Posterior cingulate gyrus (tissue), 11 donors: Measurements from ENCODE around the gene MEGF11.

Experiments
- DNase-seq, 10 donors: peaks; one replicate each; pipeline versions ENCODE4 v3.0.0 to v3.0.0-alpha.2; 2020 to 2021; ENCODE audit warnings: mixed read lengths in 3 of 10
- intact Hi-C: fragments of 100-400 bp; cut with DNase I; formaldehyde crosslinking; loops from one replicate; pipeline ENCODE4 v1.15.1; 2023

Gene MEGF11

DNA sequence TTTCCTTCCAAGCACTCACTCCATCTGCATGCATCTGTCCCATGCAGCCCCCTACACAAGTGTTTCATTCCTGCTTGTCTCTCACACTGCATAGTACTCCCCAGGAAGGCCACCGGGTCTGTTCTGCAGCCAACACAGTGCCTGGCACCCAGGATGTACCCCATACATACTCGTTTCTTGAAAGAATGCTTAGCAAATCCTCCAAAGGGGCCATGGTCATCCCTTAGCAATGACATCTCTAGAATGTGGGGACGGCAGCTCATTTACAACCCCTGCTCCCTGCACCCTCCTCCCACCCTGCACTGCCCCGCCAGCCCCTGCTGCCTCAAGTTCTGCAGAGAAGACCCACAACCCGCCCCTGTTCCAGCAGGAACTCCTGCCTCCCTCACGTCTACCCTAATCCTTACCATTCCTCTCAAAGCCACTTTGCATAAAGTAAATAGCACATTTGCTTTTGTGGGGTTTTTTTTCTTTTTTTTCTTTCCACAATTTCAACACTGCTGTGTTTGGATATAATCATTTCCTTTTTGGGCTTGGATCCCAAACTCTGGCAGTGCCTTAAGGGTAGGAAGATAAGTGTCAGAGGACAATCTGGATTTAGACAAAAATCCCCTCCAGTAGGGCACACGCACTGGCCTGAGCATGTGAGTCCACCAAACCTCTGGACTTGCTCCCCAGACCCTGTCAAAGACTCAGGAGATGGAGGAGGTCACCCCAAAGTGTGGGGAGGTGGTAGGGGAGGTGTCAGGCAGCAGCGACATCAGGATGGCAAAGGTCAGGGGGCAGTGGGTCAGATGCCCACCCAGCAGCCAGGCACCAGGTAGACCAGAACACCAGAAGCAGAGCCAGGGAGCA is 68.4 kb downstream of the MEGF11 start:
- intact Hi-C loops, result no loop called here
- DNase-seq, result peak in 2 of 10 donors; percentile 21 to 63

DNA sequence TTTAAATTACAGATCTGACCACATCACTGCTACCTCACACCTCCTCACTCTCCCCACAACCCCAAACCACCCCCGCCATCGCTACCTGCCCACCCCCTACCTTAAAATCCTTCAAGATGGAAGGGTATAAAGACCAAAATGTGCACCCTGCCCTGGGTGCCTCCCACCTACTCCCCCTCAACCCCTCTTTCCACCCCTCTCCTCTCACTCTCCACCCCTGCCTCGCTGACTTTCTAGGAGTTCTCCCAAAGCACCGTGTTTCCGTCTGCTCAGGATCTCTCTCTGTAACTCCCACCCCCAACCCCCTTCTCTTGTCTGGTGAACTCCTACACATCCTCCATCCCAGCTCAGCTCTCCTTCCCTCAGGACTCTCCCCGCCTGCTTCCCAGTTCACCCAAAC is 69.1 kb downstream of the MEGF11 start:
- intact Hi-C loops, result no loop called here
- peak in 1 of 10 donors; percentile 23 for DNase-seq

DNA sequence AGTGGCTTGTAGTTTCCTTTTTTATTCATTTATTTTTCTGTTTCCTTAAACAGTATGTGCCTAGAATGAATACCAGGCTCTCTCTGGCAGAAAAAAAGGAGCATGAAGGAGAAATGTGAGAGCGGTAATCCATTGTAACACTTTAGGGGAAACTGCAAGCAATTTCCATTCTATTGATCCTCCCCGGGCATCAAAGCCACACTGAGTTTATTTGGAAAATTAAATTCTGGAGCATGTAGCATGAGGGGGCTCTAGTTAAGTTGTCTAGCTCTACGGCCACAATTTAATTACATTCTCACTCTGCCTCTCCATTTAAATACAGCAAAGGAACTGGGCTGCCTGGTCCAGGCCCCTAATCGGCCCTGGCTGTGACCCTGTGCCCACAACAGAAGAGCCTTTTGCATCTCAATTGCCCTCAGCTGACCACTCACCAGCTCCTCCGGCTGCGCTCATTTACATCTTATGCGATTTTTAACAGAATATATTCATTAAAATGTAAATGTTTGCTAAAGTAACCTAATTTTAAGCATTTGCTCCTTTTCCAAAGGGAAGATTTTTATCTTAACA is 72.9 kb downstream of the MEGF11 start:
- intact Hi-C loops, result no loop called here
- DNase-seq, result peak in 2 of 10 donors; percentile 20 to 31

DNA sequence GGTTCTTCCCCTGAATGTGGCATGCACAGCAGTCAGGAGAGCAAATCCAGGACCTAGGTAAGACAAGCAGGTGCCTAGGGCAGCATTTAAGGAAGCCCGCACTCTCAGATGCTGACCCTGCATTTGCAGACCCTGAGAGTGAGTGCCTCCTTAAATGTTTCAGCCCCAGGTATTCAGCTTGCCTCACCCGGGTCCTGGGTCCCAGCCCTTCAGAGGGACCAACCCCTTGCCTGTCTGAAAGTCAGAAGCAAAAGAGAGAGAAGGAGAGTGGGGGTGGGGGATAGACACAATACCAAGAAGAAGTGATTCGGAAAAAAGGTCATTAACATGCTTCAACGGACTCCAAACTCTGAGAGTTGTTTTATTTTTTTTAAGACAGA is 75.0 kb downstream of the MEGF11 start:
- peak in 1 of 10 donors; percentile 29 for DNase-seq

DNA sequence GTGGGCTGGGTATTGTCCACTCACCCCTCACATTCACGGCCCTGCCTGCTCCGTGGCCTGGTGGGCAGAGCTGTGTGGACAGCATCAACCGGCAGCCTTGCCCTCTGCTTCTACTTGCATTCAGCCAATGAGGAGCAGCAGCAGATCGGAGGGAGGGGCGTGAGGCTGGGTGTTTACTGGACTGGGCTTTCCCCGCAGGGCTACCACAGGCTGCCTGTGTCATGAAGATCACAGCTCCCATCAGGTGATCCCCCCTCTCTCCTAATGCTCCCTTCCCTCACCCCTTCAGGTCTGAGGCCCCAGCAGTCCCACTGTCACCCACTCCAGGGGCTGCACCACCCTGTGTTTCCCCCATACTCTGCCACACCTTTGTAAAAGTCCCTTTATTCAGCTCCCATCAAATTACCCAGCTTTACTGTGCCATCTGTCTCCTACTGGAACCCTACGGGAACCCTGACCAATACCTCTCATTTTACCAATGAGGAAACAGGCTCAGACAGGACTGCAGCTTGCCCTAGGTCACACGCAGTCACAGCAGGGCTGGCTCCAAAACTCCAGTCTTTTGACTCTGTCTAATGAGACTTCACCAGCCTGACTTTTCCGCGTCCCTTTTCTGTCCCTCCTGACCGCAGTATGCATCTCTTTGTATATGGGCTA is 81.1 kb downstream of the MEGF11 start:
- intact Hi-C loops, result no loop called here
- peak in 2 of 10 donors; percentile 6 to 53 for DNase-seq

More for the DNA sequence above, 75.0 kb downstream of the MEGF11 start:
- intact Hi-C loops, result no loop called here

DNA sequence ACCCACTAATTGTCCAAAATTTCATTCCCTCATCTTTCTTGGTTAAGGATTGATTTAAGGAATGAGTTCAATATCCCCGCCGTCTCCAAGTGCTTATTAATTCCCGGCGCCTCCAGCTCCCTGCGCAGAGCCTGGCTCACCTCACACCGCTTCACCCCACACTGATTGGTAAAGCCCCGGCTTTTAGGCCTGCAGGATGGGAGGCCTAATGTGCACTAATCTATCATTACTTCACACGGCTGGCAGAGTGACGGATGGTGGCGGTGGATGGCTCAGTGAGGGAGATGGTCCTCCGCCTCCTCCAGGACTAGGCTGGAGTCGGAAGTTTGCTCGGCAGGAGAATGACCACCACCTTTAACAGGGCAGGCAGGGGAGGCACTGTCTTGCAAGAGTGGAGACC is 81.7 kb downstream of the MEGF11 start:
- DNase-seq, result peak in 2 of 10 donors; percentile 30 to 41
- intact Hi-C loops, result no loop called here

DNA sequence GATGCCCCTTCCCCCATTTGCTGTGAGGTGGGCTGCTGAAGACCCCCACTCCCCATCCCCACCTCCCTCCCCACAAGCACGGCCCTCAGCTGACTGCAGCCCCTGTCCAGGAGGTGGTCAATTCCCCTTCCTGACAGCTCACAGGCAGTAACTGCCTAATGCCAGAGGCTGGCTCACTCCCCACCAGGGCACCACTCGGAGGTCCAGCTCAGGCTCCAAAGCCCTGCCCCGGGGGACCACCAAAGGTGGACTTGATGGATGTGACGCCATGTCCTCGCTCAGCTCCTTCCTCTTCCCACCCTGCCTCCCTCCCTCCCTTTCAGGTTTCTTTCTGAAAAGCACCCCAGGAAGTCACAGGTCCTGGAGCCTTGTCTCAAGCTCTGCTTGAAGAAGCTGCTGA is 82.8 kb downstream of the MEGF11 start:
- peak in 2 of 10 donors; percentile 50 to 80 for DNase-seq

DNA sequence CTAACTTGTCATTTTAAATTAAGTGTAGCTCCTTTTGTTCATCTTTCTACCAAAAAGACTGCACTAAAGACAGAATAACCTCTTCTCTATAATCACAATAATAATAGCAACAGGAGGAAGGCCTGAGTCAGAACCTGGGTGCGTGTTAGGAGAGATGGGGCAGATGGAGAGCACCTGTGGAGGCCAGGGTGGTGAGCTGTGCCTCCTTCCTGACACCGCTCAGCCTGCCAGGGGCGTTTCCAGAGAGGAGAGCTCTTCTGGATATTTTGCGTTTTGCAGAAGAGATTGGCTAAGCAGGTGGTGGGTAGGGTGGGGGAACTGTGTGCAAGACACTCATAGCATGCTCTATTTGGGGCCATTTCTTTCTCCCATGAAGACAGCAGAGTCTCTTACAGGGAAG is 83.5 kb downstream of the MEGF11 start:
- intact Hi-C loops, result no loop called here
- peak in 1 of 10 donors; percentile 0 for DNase-seq

More for the DNA sequence above, 82.8 kb downstream of the MEGF11 start:
- intact Hi-C loops, result no loop called here

DNA sequence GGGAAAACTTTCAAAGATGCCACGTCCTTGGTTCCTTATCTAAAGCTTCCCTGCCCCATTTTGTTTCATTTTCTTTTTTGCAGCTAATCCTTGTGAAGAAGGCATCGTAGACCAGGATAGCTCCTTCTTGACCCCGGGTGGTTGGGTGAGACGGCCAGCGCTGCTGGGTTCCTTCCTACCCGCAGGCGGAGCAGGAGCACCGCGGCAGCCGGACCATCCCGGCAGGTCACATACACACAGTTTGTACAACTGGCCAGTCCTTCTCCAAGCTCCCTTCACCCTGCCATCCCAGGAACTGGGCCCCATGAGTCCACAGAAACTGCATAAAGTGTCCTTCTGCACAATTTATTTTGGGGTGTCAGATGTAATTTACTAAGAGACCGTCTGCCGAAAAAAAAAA is 83.9 kb downstream of the MEGF11 start:
- peak in 3 of 10 donors; percentile 44 to 73 (median 47) for DNase-seq
- intact Hi-C loops, result no loop called here

DNA sequence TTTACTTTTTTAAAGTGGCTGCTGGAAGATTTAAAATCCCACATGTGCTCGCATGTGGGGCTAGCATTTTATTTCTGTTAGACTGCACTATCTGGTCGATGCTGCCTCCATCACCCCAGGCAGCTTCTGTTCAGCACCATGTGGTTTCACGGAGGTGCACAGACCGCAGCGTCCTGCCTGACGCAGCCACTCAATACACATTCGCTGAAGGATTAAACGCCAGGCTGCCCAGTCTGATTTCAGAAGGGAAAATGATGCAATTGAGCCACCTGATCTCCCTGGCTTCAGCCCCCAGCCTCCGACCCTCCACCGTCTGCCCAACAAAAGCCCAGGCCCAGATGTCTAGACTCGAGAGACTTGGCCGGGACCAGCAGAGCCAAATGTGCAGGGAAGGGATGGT is 84.5 kb downstream of the MEGF11 start:
- peak in 2 of 10 donors; percentile 51 to 69 for DNase-seq
- intact Hi-C loops, result no loop called here

DNA sequence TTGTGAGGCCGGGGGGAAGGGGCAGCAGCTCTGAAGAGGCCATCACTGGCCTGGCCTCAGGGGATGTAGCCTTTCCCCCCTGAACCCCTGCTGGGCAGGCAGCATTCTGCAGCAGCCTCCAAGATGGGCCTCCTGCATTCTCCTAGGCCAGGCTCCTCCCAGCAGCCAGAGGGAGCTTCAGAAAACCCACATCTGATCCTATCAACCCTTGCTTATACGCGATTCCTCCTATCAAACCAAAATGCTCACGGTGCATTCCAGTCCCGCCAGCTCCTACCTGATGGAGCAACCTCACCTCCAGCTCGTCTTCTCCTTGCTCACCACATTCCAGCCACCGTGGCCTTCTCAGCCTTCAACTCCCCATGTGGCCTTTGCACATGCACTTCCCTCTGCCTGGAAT is 85.7 kb downstream of the MEGF11 start:
- DNase-seq, result peak in 2 of 10 donors; percentile 39 to 47
- intact Hi-C loops, result no loop called here

DNA sequence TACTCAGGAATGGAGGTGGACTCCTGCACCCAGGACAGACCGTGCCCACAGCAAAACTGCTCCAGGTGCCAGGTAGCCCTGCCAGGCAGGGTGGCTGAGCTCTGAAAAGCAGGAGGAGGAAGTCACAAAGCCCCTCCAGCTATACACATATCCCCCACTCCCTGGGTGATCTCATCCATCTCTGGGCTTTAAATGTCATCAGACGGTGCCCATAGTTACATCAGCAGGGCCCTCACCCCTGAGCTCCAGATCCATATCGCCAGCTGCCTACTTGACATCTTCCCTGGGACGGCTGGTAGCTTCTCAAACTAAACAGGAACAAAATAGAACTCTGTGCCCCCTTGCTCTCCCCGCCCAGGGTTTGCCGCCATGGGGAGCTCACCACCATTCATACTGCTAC is 87.7 kb downstream of the MEGF11 start:
- intact Hi-C loops, result no loop called here
- DNase-seq, result peak in 2 of 10 donors; percentile 38 to 43

DNA sequence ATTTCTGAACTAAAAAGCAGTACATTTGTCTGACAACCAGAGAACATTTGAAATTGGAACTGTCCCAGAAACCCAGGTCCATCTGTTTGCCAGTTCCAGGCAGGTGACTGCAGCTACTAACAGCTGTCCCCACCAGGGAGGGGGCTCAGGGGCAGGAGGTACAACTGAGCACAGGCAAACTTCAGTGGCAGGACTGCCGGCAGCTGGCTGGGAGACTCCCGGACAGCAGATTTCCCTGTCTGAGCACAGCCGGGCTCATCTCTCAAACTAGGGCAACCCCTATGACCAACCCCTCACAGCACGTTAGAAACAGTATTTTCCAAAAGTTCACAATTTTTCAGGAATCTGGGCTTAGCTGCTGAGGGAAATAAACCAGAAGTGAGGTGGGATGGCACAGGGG is 88.8 kb downstream of the MEGF11 start:
- intact Hi-C loops, result no loop called here
- peak in 2 of 10 donors; percentile 64 to 73 for DNase-seq

DNA sequence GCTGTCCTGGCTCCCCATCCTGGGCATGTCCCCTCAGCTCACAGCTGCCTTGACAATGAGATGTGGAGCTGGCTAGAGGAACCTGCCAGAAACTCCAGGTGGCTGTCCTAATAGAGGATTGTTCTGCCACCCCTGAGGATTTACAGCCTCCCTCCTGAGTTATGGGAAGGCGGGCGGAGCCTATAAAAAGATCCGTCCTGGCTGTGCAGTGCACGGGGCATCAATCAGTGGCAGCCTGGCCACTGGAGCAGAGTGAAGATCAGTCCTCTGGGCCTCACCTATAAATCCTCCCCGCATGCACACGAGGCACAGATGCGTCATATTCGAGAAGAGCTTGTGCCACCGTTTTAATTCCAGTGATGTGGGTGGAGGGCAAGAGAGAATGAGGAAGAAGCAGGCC is 90.0 kb downstream of the MEGF11 start:
- peak in 2 of 10 donors; percentile 40 to 67 for DNase-seq
- intact Hi-C loops, result no loop called here

DNA sequence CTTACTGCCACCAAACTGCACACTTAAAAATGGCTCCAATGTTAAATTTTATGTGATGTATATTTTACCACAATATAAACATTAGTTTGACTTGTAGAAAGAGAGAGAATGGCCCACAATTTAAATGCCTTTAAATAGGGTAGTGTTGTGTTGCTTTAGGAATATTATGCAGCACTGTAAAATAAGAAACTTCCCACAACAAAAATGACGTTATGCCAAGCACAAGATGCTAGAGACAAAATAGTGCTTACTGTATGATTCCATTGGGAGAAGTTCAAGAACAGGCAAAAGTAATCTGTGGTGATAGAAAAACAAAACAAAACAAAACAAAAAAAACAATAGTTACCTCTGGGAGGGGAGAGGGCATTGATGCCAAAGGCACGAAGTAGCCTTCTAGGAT is 91.3 kb downstream of the MEGF11 start:
- DNase-seq, result no peak
- intact Hi-C loops, result no loop called here

DNA sequence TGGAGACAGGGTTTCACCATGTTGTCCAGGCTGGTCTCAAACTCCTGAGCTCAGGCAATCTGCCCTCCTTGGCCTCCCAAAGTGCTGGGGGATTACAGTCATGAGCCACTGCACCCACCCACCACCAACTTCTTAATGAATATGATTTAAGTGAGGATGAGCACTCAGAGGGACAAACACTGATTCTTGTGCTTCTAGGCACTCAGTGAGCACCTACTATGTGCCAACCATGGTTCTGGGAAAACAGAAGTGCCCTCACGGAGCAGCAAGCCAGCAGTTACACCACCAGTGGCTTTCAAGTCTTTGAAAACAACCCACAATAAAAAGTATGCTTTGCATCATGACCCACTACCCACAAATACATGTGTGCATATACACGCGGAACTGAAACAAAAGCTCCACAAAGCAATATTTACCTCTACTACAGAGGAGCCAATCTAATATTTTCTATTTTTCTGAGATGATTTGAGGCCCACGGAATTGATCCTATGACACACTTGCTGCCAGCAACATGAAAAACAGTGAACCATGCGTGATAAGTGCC is 91.9 kb downstream of the MEGF11 start:
- DNase-seq, result peak in 2 of 10 donors; percentile 17 to 21
- intact Hi-C loops, result no loop called here

DNA sequence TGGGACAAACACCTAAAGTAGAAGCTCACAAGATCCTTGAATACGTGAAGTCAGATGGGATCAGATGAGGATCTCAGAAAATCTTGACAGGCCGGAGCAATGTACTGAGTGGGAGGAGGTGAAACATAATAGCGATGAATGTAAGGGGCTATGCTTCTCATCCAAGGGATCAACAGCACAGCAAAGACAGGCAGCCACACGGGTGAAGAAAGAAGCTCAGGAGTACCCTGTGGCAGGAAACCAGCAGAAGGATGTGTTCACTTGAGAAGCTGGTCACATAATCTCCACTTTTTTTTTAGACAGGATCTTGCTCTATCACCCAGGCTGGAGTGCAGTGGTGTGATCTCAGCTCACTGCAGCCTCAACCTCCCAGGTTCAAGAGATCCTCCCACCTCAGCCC is 92.4 kb downstream of the MEGF11 start:
- intact Hi-C loops, result no loop called here
- DNase-seq, result peak in 1 of 10 donors; percentile 6

DNA sequence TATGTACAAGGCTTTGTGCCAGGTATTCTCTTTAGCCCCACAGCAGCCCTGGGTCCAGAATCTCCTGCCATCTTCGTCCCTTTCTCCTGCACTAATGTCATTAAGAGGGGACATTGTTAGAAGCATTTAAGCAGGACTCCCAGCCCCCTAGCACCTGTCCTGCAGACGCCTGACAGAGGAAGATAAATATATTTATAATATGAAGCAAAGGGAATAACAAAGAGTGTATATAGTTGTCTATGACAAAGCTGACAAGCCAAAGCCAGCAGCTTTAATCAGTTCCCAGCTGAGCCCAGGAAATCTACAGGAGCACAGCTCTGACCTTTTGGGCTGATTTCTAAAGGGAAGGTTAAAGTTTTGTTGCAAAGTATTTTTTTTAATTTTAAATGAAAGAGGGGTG is 96.0 kb downstream of the MEGF11 start:
- DNase-seq, result peak in 1 of 10 donors; percentile 32
- intact Hi-C loops, result no loop called here

DNA sequence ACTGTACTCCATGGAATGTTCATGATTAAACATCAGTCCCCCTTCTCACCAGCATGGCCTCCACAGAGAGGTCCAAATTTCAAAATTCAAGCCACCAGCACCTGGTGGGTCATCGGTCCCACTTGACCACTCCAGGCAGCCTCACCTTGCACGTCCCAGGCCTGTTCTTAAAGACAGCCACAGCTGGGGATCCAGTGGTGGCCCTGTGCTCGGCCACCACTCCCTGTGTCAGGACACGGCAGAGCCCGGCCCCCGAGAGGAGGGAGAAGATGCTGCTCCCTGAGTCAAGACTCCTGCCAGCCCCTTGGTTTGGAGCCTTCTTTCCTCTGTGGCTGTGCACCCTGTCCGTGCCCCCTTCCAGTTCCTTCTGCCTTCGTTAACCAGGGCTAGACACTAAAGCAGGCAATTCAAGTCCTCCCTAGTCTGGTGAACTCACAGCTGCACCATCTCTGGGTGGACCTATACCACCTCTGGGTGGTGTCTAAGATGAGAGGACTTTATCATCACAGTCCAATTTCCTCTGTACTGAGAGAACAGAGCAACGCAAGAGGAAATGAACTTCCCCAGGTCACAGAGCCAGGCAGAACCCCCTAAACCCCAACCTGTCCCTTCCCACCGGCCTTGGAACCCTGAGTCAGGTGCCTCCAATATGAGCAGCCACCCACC is 97.1 kb downstream of the MEGF11 start:
- peak in 2 of 10 donors; percentile 38 to 59 for DNase-seq
- intact Hi-C loops, result no loop called here

DNA sequence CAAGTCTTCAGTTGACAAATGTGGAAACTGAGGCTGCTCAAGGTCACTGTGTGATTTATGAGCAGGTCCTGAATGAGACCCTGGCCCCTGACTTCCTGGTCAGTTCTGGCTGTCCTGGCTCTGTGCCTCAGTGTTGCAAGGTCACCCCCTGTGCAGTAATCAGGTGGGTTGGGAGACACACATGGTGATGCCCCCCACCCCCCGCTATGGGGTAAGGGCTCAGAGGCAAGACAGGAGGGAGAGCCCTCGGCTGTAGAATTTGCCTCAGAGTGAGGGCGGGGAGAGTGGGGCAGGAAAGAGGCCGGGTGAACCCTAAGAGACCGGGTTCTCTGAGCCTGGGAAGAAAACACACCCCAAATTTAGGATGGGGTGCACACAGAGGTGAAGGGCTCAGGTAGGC is 98.5 kb downstream of the MEGF11 start:
- DNase-seq, result peak in 2 of 10 donors; percentile 44 to 59
- intact Hi-C loops, result no loop called here
